Caco-2 (cell line): ENCODE data around the gene DPY30. TPM values are rescaled to one million over a fixed set of nuclear protein-coding genes. Genes with fewer than 3 reads are reported as not detected.

Experiments used
- BruUV-seq: library from RNA; stranded (reverse); fragments of 400-500 nt; replicated peaks from 2 replicates; lab custom pipeline; 2021; lab: Mats Ljungman, UMichigan
- CTCF ChIA-PET: fragments of 300-600 bp; sonication (Branson Sonifier 250); formaldehyde crosslinking; loops from one replicate; lab custom pipeline; 2022; ENCODE audit warnings: antibody characterized with exemption; lab: Charles Lee
- POLR2A ChIA-PET: fragments of 300-600 bp; sonication (Branson Sonifier 250); formaldehyde crosslinking; loops from one replicate; lab custom pipeline; 2022; ENCODE audit warnings: antibody characterized with exemption; lab: Charles Lee
- DNase-seq, 2 experiments: peaks; one replicate each; pipeline versions ENCODE4 v3.0.0 to v3.0.0-alpha.2; 2020 to 2022
- H3K27me3 ChIP-seq: replicated peaks from 2 replicates; pipeline ENCODE4 v1.6.0; 2011; ENCODE audit warnings: low read length; ENCODE audit not compliant: control insufficient read depth, insufficient read depth
- H3K36me3 ChIP-seq: 2 replicates; pipeline ENCODE4 v1.5.1; 2011; ENCODE audit warnings: low read length; ENCODE audit not compliant: control insufficient read depth, insufficient read depth
- H3K4me1 ChIP-seq: fragments of 250-450 bp; sonication (Bioruptor Pico); 2 replicates; pipeline ENCODE4 v1.5.1; 2020; ENCODE audit warnings: mild to moderate bottlenecking
- H3K4me3 ChIP-seq: 2 replicates; pipeline ENCODE4 v1.5.1; 2011; ENCODE audit warnings: low read depth, mild to moderate bottlenecking, control low read depth, low read length
- H3K9me3 ChIP-seq: fragments of 250-450 bp; sonication (Bioruptor Pico); 2 replicates; pipeline ENCODE4 v1.5.1; 2020; ENCODE audit warnings: mild to moderate bottlenecking, moderate library complexity
- H3K27ac Mint-ChIP-seq: one replicate; pipeline ENCODE4 v1.8.0; 2022; ENCODE audit warnings: mixed read lengths; ENCODE audit not compliant: unreplicated experiment
- H3K27me3 Mint-ChIP-seq: one replicate; pipeline ENCODE4 v1.8.0; 2022; ENCODE audit warnings: mixed read lengths; ENCODE audit not compliant: insufficient read depth, unreplicated experiment
- H3K36me3 Mint-ChIP-seq: one replicate; pipeline ENCODE4 v1.8.0; 2022; ENCODE audit warnings: mild to moderate bottlenecking, mixed read lengths; ENCODE audit not compliant: insufficient read depth, unreplicated experiment
- H3K4me1 Mint-ChIP-seq: one replicate; pipeline ENCODE4 v1.8.0; 2022; ENCODE audit warnings: low read depth, mixed read lengths; ENCODE audit not compliant: unreplicated experiment
- H3K4me3 Mint-ChIP-seq: one replicate; pipeline ENCODE4 v1.8.0; 2022; ENCODE audit warnings: mild to moderate bottlenecking, moderate library complexity, mixed read lengths; ENCODE audit not compliant: unreplicated experiment
- H3K9me3 Mint-ChIP-seq: one replicate; pipeline ENCODE4 v1.8.0; 2022; ENCODE audit warnings: mixed read lengths; ENCODE audit not compliant: unreplicated experiment
- intact Hi-C: fragments of 100-400 bp; cut with micrococcal nuclease; formaldehyde crosslinking; loops from one replicate; pipeline ENCODE4 v1.10.0; 2022; ENCODE audit not compliant: unreplicated experiment
- total RNA-seq: library from RNA; stranded (reverse); gene quantifications from 2 replicates; pipeline ENCODE4 v1.2.3, GENCODE V29; 2022
- TF ChIP-seq, protein P1 (sequence below), 2 experiments: fragments of 200-600 bp in 1 of 2; IDR thresholded peaks; 1 replicate in 1 of 2; 2 replicates in 1 of 2; pipeline versions ENCODE4 v1.5.1 to v1.8.0; 2011 to 2022; ENCODE audit warnings: antibody characterized with exemption in 1 of 2, control low read depth in 1 of 2, inconsistent platforms in 1 of 2, low read depth in 1 of 2, low read length in 1 of 2, mild to moderate bottlenecking in 1 of 2, moderate library complexity in 1 of 2; ENCODE audit not compliant: insufficient read depth in 1 of 2, severe bottlenecking in 1 of 2, unreplicated experiment in 1 of 2

Gene DPY30
- total RNA-seq, 1 experiment from 2014 or later = 136 TPM

DNA sequence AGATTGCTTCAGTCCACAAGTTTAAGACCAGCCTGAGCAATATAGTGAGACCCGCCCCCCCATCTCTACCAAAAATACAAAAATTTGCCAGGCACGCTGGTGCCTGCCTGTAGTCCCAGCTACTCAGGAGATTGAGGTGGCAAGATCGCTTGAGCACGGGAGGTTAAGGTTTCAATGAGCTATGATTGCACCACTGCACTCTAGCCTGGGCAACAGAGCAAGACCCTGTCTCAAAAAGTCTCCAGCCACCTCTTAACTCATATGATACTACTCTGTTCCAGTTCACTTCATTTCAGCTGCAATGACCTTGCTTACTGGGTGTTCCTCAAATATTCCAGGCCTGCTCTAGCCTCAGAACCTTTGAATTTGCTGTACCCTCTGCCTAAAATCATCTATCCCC, 40.2 kb downstream of the DPY30 start:
- no peak overlapping the region for H3K27ac Mint-ChIP-seq
- H3K27me3 Mint-ChIP-seq = no peaks in the 10 kb centered on the region
- CTCF ChIA-PET = no interaction called here
- TF ChIP-seq, protein P1, sequence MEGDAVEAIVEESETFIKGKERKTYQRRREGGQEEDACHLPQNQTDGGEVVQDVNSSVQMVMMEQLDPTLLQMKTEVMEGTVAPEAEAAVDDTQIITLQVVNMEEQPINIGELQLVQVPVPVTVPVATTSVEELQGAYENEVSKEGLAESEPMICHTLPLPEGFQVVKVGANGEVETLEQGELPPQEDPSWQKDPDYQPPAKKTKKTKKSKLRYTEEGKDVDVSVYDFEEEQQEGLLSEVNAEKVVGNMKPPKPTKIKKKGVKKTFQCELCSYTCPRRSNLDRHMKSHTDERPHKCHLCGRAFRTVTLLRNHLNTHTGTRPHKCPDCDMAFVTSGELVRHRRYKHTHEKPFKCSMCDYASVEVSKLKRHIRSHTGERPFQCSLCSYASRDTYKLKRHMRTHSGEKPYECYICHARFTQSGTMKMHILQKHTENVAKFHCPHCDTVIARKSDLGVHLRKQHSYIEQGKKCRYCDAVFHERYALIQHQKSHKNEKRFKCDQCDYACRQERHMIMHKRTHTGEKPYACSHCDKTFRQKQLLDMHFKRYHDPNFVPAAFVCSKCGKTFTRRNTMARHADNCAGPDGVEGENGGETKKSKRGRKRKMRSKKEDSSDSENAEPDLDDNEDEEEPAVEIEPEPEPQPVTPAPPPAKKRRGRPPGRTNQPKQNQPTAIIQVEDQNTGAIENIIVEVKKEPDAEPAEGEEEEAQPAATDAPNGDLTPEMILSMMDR (IDR thresholded peaks at IDR 0.05; ENCODE audit: insufficient read depth in 1 of 2, low read depth in 1 of 2, low read length in 1 of 2, severe bottlenecking in 1 of 2, unreplicated experiment in 1 of 2) = no peak
- POLR2A ChIA-PET = no interaction called here
- BruUV-seq = no TSS peak
- DNase-seq = no peak
- H3K27me3 ChIP-seq = no peaks in the 10 kb centered on the region
- H3K4me3 Mint-ChIP-seq = no peak overlapping the region
- peaks cover 7% of the 10 kb centered on the region for H3K36me3 Mint-ChIP-seq
- intact Hi-C loops = no loop called here
- no peaks in the 10 kb centered on the region for H3K9me3 ChIP-seq
- H3K36me3 ChIP-seq = no peaks in the 10 kb centered on the region
- H3K9me3 Mint-ChIP-seq = no peaks in the 10 kb centered on the region
- peaks cover 18% of the 10 kb centered on the region for H3K4me1 ChIP-seq
- H3K4me3 ChIP-seq = no peak overlapping the region
- H3K4me1 Mint-ChIP-seq = peaks cover 14% of the 10 kb centered on the region

DNA sequence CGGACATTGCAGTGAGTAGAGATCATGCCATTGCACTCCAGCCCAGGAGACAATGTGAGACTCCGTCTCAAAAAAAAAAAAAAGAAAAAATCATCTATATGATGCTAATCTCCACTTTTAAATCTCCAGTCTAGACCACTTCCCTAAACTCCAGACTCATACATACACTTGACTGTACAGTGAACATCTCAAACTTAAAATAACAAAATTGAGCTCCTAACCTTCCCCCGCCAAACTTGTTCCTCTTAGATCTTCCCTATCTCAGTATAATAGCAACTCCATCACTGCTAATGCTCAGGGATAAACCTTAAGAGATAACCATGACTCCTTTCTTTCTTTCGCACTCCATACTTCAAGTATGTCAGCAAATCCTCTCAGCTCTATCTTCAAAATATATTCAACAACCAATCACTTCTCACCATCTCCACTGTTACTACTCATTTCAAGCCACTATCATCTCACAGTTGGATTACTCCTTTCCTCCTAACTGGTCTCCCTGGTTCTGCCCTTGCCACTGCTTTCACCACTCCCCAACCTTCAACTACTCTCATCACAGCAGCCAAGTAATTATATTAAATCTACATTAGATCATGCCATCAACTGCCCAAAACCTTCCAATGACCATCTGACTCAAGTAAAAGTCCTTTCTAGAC, 40.7 kb downstream of the DPY30 start:
- H3K4me1 Mint-ChIP-seq = peaks cover 14% of the 10 kb centered on the region
- DNase-seq = no peak
- peaks cover 7% of the 10 kb centered on the region for H3K36me3 Mint-ChIP-seq
- POLR2A ChIA-PET = no interaction called here
- H3K4me1 ChIP-seq = peaks cover 18% of the 10 kb centered on the region
- H3K9me3 ChIP-seq = no peaks in the 10 kb centered on the region
- no TSS peak for BruUV-seq
- no peaks in the 10 kb centered on the region for H3K36me3 ChIP-seq
- H3K27me3 Mint-ChIP-seq = no peaks in the 10 kb centered on the region
- H3K9me3 Mint-ChIP-seq = no peaks in the 10 kb centered on the region
- intact Hi-C loops = no loop called here
- H3K27ac Mint-ChIP-seq = no peak overlapping the region
- CTCF ChIA-PET = interaction anchor here (0.6 kb wide), 1 partner anchor 41 kb away, joined by 4 read pairs; the partner anchor contains the start of gene DPY30
- H3K4me3 Mint-ChIP-seq = no peak overlapping the region
- no peaks in the 10 kb centered on the region for H3K27me3 ChIP-seq
- TF ChIP-seq, protein P1 (IDR thresholded peaks at IDR 0.05; ENCODE audit: insufficient read depth in 1 of 2, low read depth in 1 of 2, low read length in 1 of 2, severe bottlenecking in 1 of 2, unreplicated experiment in 1 of 2) = no peak
- no peak overlapping the region for H3K4me3 ChIP-seq

DNA sequence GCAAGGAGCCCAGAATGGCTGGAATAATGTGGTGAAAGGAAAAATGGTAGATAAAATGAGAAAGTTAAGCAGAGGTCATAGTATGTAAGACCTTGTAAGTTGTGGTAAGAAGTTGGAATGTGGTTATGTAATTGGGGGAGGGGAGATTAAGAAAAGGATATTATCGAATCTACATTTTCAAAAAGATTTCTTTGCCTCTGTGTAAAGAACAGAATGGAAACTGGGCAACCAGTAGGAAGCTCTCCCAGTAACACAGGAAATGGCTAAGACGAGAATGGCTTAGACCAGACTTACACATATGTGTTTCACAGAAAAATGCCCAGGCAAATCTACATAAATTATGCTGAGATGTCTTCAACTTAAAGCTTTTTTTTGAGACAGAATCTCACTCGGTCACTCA, 42.0 kb downstream of the DPY30 start:
- TF ChIP-seq, protein P1 (IDR thresholded peaks at IDR 0.05; ENCODE audit: insufficient read depth in 1 of 2, low read depth in 1 of 2, low read length in 1 of 2, severe bottlenecking in 1 of 2, unreplicated experiment in 1 of 2) = no peak
- ChIA-PET CTCF (no interaction called here), POLR2A (no interaction called here)
- Histone ChIP-seq H3K4me1 (peaks cover 9% of the 10 kb centered on the region), H3K9me3 (no peaks in the 10 kb centered on the region), H3K27me3 (no peaks in the 10 kb centered on the region), H3K4me3 (no peak overlapping the region), H3K36me3 (no peaks in the 10 kb centered on the region)
- Mint-ChIP-seq H3K4me1 (peaks cover 20% of the 10 kb centered on the region), H3K27me3 (no peaks in the 10 kb centered on the region), H3K27ac (no peak overlapping the region), H3K9me3 (no peaks in the 10 kb centered on the region), H3K36me3 (peaks cover 7% of the 10 kb centered on the region), H3K4me3 (no peak overlapping the region)
- no TSS peak for BruUV-seq
- intact Hi-C loops = no loop called here
- no peak for DNase-seq
